A549 (cell line): ENCODE results near the gene PDE12. TPM values are rescaled to one million over a fixed set of nuclear protein-coding genes. Genes with fewer than 3 reads are reported as not detected.

Source experiments
- ATAC-seq, 2 experiments: fragments of 200-7000 bp in 1 of 2; fragments of >200 bp in 1 of 2; cut with Nextera tagmentation in 1 of 2; cut with Tn5 transposase in 1 of 2; 3 replicates each; pipeline versions ENCODE4 v1.8.0 to v1.9.1; 2018 to 2020; ENCODE audit warnings: mild to moderate bottlenecking in 1 of 2, moderate library complexity in 1 of 2
- CTCF ChIA-PET: fragments of 300-600 bp; sonication (Branson Sonifier 250); formaldehyde crosslinking; extraction: SDS; loops from one replicate; lab custom pipeline; 2021; ENCODE audit warnings: antibody characterized with exemption, inconsistent platforms; lab: Yijun Ruan, JAX
- POLR2A ChIA-PET: fragments of 350-600 bp; formaldehyde crosslinking; extraction: SDS; loops from one replicate; lab custom pipeline; 2021; ENCODE audit warnings: antibody characterized with exemption, inconsistent platforms; lab: Yijun Ruan, JAX
- DNase-seq, 2 experiments: peaks; one replicate each; pipeline versions ENCODE4 v3.0.0 to v3.0.0-alpha.2; 2011 to 2016; ENCODE audit warnings: low read depth in 1 of 2, low spot score in 1 of 2
- FAIRE-seq: peaks from 2 replicates; lab custom pipeline; 2011; peaks lifted over from hg19 to GRCh38; lab: Jason Lieb, UNC
- H3K27ac ChIP-seq, 2 experiments: fragments of >200 bp; sonication (Bioruptor Twin); formaldehyde crosslinking; 3 replicates each; pipeline ENCODE4 v1.5.1; 2016 to 2017
- H3K4me1 ChIP-seq: fragments of >200 bp; sonication (Bioruptor Twin); formaldehyde crosslinking; 3 replicates; pipeline ENCODE4 v1.6.1; 2016
- H3K4me2 ChIP-seq: fragments of >200 bp; sonication (Bioruptor Twin); formaldehyde crosslinking; 3 replicates; pipeline ENCODE4 v1.6.1; 2016
- H3K4me3 ChIP-seq: fragments of >200 bp; sonication (Bioruptor Twin); formaldehyde crosslinking; 3 replicates; pipeline ENCODE4 v1.5.1; 2016
- H3K9me3 ChIP-seq: fragments of >200 bp; sonication (Bioruptor Twin); formaldehyde crosslinking; 3 replicates; pipeline ENCODE4 v1.6.1; 2016
- BHLHE40 ChIP-seq: IDR thresholded peaks from 2 replicates; pipeline ENCODE4 v1.6.1; 2012; ENCODE audit warnings: low read depth, low read length, inconsistent platforms
- CTCF ChIP-seq: fragments of >200 bp; sonication (Bioruptor Twin); formaldehyde crosslinking; IDR thresholded peaks from 3 replicates; pipeline ENCODE4 v1.5.1; 2016
- EHF ChIP-seq: fragments of 250-450 bp; sonication (Bioruptor Pico); IDR thresholded peaks from 2 replicates; pipeline ENCODE4 v1.5.0; 2020; ENCODE audit warnings: mild to moderate bottlenecking
- FOXS1 ChIP-seq: fragments of 250-450 bp; sonication (Bioruptor Pico); IDR thresholded peaks from 2 replicates; pipeline ENCODE4 v1.5.0; 2020; ENCODE audit warnings: mild to moderate bottlenecking, moderate library complexity
- GATA3 ChIP-seq: IDR thresholded peaks from 2 replicates; pipeline ENCODE4 v1.6.1; 2012; ENCODE audit warnings: borderline replicate concordance
- HOXB13 ChIP-seq: fragments of 250-450 bp; sonication (Bioruptor Pico); IDR thresholded peaks from 2 replicates; pipeline ENCODE4 v1.5.0; 2020; ENCODE audit warnings: low read depth, mild to moderate bottlenecking, moderate library complexity
- JUN ChIP-seq, 2 experiments: fragments of >200 bp; sonication (Bioruptor Twin); formaldehyde crosslinking; IDR thresholded peaks; 2 replicates in 1 of 2; 3 replicates in 1 of 2; pipeline ENCODE4 v1.6.1; 2016 to 2017
- JUNB ChIP-seq: fragments of >200 bp; sonication (Bioruptor Twin); formaldehyde crosslinking; IDR thresholded peaks from 2 replicates; pipeline ENCODE4 v1.6.1; 2016
- KDM5A ChIP-seq: fragments of 200-600 bp; sonication (generic); IDR thresholded peaks from 2 replicates; pipeline ENCODE4 v1.6.1; 2016; ENCODE audit warnings: antibody characterized with exemption, mild to moderate bottlenecking
- MAFK ChIP-seq: fragments of 450-650 bp; IDR thresholded peaks from 2 replicates; pipeline ENCODE4 v1.6.1; 2014; ENCODE audit not compliant: partially characterized antibody
- MAZ ChIP-seq: fragments of 150-350 bp; IDR thresholded peaks from 2 replicates; pipeline ENCODE4 v1.6.1; 2014; ENCODE audit warnings: antibody characterized with exemption, low read depth, low read length, borderline replicate concordance
- NFE2L2 ChIP-seq: fragments of 150-350 bp; conservative IDR thresholded peaks from 2 replicates; pipeline ENCODE4 v1.6.1; 2014; ENCODE audit warnings: low read length
- PHF8 ChIP-seq: fragments of 200-600 bp; sonication (generic); IDR thresholded peaks from 2 replicates; pipeline ENCODE4 v1.6.1; 2016; ENCODE audit warnings: low read depth, mild to moderate bottlenecking, antibody characterized with exemption, moderate library complexity, borderline replicate concordance
- RAD21 ChIP-seq, 2 experiments: fragments of >200 bp in 1 of 2; sonication (Bioruptor Twin) in 1 of 2; formaldehyde crosslinking in 1 of 2; IDR thresholded peaks in 1 of 2; conservative IDR thresholded peaks in 1 of 2; 2 replicates in 1 of 2; 3 replicates in 1 of 2; pipeline ENCODE4 v1.6.1; 2012 to 2018; ENCODE audit warnings: inconsistent platforms in 1 of 2
- RARB ChIP-seq: fragments of 250-450 bp; sonication (Bioruptor Pico); IDR thresholded peaks from 2 replicates; pipeline ENCODE4 v1.8.0; 2021; ENCODE audit warnings: mild to moderate bottlenecking, moderate library complexity
- RCOR1 ChIP-seq: fragments of 150-350 bp; IDR thresholded peaks from 2 replicates; pipeline ENCODE4 v1.6.1; 2014; ENCODE audit warnings: antibody characterized with exemption, low read length, low read depth
- REST ChIP-seq: fragments of 200-600 bp; sonication (generic); IDR thresholded peaks from 2 replicates; pipeline ENCODE4 v1.6.1; 2016; ENCODE audit warnings: antibody characterized with exemption, mild to moderate bottlenecking, moderate library complexity
- RFX5 ChIP-seq: fragments of 450-650 bp; IDR thresholded peaks from 2 replicates; pipeline ENCODE4 v1.7.1; 2014; ENCODE audit warnings: antibody characterized with exemption, mild to moderate bottlenecking, moderate library complexity
- RNF2 ChIP-seq: fragments of 200-600 bp; sonication (generic); IDR thresholded peaks from 2 replicates; pipeline ENCODE4 v1.6.1; 2016; ENCODE audit warnings: low read depth, mild to moderate bottlenecking, antibody characterized with exemption, moderate library complexity, borderline replicate concordance
- TP53 ChIP-seq: fragments of 250-450 bp; sonication (Bioruptor Pico); IDR thresholded peaks from 2 replicates; pipeline ENCODE4 v1.5.0; 2021; ENCODE audit warnings: mild to moderate bottlenecking, moderate library complexity
- ZC3H11A ChIP-seq: fragments of 450-650 bp; IDR thresholded peaks from 2 replicates; pipeline ENCODE4 v1.6.1; 2014; ENCODE audit warnings: antibody characterized with exemption, mild to moderate bottlenecking
- WGBS: methylation state at CpG from one replicate; pipeline ENCODE4 v1.1.6; 2017; ENCODE audit errors: missing lambda C conversion rate; 5-methylcytosine and 5-hydroxymethylcytosine counted together
- polyA plus RNA-seq, 4 experiments: library from polyadenylated mRNA; depleted of rRNA in 3 of 4; stranded (reverse); fragments of >200 nt; fragmentation: RNase III in 1 of 4; extraction: RNeasy Plus Mini Kit Qiagen cat#74134 plus additional on column Dnase treatment in 1 of 4; gene quantifications; 2 replicates in 3 of 4; 3 replicates in 1 of 4; pipeline ENCODE4 v1.2.3, GENCODE V29; 2011 to 2017
- TF ChIP-seq, protein P1 (sequence below): IDR thresholded peaks from 2 replicates; pipeline ENCODE4 v1.6.1; 2012; ENCODE audit warnings: low read depth, borderline replicate concordance
- TF ChIP-seq, protein P2 (sequence below): fragments of 250-450 bp; sonication (Bioruptor Pico); IDR thresholded peaks from 2 replicates; pipeline ENCODE4 v1.5.0; 2020; ENCODE audit warnings: low read depth, mild to moderate bottlenecking, moderate library complexity

PDE12 gene
- polyA plus RNA-seq, 2 of the 4 experiments (the other 2 are of a cell fraction), result 12.7 to 14.4 TPM

- WGBS, result 0% methylated on average over 8 of the region's 29 CpGs
- H3K4me1 ChIP-seq, result peaks cover 13% of the 10 kb centered on the region; the same call in 2 of the 3 replicates
- ChIA-PET POLR2A (interaction anchor here (0.5 to 1.8 kb wide), 4 partner anchors 40 to 329 kb away, joined by 3 to 17 read pairs (median 5); partner anchors contain the start of gene ARF4), CTCF (interaction anchor here (0.9 to 2.4 kb wide), 3 partner anchors 23 to 296 kb away, joined by 3 to 11 read pairs (median 4); no protein-coding TSS in a partner anchor)
- TF ChIP-seq BHLHE40, result no peak
- TF ChIP-seq MAZ, result no peak
- TF ChIP-seq EHF (CRISPR knock-in tag), result no peak
- no peak for TF ChIP-seq RFX5
- TF ChIP-seq JUN (IDR thresholded peaks at IDR 0.05), result no peak
- no peak for TF ChIP-seq REST
- TF ChIP-seq RAD21 (conservative IDR thresholded peaks at IDR 0.05 in 1 of 2, IDR thresholded peaks at IDR 0.05 in 1 of 2), result no peak
- no peak for TF ChIP-seq RARB
- no peak for TF ChIP-seq ZC3H11A
- no peak for TF ChIP-seq CTCF
- TF ChIP-seq RCOR1, result no peak
- TF ChIP-seq, protein P1, sequence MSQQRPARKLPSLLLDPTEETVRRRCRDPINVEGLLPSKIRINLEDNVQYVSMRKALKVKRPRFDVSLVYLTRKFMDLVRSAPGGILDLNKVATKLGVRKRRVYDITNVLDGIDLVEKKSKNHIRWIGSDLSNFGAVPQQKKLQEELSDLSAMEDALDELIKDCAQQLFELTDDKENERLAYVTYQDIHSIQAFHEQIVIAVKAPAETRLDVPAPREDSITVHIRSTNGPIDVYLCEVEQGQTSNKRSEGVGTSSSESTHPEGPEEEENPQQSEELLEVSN, result no peak
- TF ChIP-seq PHF8, result no peak
- TF ChIP-seq TP53 (CRISPR knock-in tag), result no peak
- H3K4me3 ChIP-seq, result peak overlapping the region; percentile 69
- peak; percentile 20 to 57; a peak in 5 of 6 replicates for ATAC-seq
- H3K27ac ChIP-seq, result peak overlapping the region; percentile 82 to 87
- FAIRE-seq, result no peak
- no peaks in the 10 kb centered on the region for H3K9me3 ChIP-seq
- peak overlapping the region; percentile 73 for H3K4me2 ChIP-seq
- DNase-seq, result peak; percentile 13 to 26
These were observed 1.0 kb downstream of the PDE12 start for GRCh38 chr3:57557085-57557537.

DNA sequence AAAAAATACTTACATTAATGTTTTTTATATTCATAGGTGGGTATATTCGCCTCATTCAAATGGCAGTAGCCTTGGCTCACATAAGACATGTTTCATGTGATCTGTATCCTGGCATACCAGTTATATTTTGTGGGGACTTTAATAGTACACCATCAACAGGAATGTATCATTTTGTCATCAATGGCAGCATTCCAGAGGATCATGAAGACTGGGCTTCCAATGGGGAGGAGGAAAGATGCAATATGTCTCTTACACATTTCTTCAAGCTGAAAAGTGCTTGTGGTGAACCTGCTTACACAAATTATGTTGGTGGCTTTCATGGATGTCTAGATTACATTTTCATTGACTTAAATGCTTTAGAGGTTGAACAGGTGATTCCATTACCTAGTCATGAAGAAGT lies 3.5 kb downstream of the PDE12 start:
- Histone ChIP-seq H3K9me3 (no peaks in the 10 kb centered on the region), H3K4me3 (no peak overlapping the region), H3K27ac (no peak overlapping the region), H3K4me1 (peaks cover 13% of the 10 kb centered on the region; the same call in 2 of the 3 replicates), H3K4me2 (0 out of 3 replicates have a peak overlapping the region, but pooled peaks have one; percentile 14)
- ChIA-PET CTCF (interaction anchor here (1.9 kb wide), 1 partner anchor 162 kb away, joined by 5 read pairs; no protein-coding TSS in a partner anchor), POLR2A (no interaction called here)
- no peak for ATAC-seq
- WGBS, result 97% methylated on average over 1 of the region's 1 CpG
- DNase-seq, result no peak
- TF ChIP-seq HOXB13 (CRISPR knock-in tag), result no peak
- no peak for TF ChIP-seq FOXS1 (CRISPR knock-in tag)
- no peak for TF ChIP-seq ZC3H11A
- TF ChIP-seq JUNB, result no peak
- TF ChIP-seq NFE2L2, result no peak
- no peak for TF ChIP-seq MAFK
- TF ChIP-seq, protein P2, sequence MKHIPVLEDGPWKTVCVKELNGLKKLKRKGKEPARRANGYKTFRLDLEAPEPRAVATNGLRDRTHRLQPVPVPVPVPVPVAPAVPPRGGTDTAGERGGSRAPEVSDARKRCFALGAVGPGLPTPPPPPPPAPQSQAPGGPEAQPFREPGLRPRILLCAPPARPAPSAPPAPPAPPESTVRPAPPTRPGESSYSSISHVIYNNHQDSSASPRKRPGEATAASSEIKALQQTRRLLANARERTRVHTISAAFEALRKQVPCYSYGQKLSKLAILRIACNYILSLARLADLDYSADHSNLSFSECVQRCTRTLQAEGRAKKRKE (CRISPR knock-in tag), result no peak
- TF ChIP-seq KDM5A, result no peak
- TF ChIP-seq RNF2, result no peak
- TF ChIP-seq GATA3, result no peak
- FAIRE-seq, result no peak
